ENCODE data around the gene OVOL2. TPM values are rescaled to one million over a fixed set of nuclear protein-coding genes. Genes with fewer than 3 reads are reported as not detected.
"Not testable (repeated sequence)": the region's sequence is repeated elsewhere in the genome, so short reads cannot be mapped to it uniquely, and the experiment has no call there.

The OVOL2 gene
- total RNA-seq, result 0.62 TPM

DNA sequence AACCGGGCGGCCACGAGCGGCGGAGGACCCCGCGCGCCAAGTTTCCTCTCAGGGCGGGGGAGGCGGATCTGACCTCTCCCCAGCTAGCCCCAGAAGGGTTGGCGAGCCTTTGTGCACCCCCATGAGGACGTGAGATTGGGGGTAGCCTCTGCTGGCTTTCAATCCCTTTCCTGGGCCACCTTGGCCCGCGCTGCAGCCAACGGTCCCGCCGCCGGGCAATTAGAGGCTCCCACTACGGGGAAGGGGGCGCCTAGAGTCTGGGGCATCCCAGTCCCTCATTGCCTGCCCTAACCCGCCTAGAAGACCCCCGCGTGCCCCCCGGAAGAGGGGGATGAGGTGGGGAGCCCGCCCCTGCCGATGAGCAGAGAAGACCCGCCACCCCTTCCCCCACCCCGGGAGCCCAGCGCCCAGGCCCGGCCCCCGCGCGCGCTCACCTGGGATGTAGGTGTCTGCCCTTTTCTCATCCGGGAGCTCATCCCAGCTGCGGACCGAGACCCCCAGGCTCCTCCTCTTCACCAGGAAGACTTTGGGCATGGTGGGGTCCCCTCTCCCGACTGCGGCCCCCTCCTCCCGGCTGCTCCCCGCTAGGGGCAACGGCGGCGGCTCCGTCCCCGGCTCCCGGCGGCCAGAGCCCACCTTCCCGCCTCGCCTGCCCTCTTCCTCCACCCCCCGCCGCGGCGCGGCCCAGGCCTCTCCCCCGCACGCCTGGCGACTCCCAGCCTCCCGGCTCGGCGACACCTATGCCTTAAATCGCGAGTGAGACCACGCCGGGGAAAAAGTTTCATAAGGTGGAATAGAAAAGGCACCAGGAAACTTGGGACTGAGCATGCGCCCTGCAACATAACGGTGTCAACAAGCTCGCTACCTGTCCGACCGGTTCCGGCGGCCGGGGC is at the start of gene OVOL2:
OVOL2 (minus strand) TSS at position 816 of the 893 bp plus-strand sequence; CDS start at position 534, 282 bp downstream.
- no peak for DNase-seq

DNA sequence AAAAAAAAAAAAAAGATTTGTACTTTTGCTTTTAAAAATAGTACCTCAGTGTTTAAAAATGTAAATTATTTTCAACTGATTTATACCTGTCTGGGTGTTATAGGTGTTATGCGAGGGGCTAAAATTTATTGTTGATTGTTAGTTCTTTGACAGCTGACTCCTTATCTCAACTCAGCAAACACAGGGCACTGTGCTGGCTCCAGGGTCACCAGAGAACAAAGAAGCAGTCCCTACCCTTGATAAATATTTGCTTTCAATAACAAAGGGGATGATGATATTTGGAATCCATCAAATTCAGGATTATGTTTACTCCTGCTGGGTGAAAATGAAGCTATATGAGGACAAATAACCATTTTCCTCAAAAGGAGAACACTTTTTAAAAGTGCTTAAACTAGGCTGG is 45.8 kb upstream of the OVOL2 start:
- DNase-seq, result no peak

DNA sequence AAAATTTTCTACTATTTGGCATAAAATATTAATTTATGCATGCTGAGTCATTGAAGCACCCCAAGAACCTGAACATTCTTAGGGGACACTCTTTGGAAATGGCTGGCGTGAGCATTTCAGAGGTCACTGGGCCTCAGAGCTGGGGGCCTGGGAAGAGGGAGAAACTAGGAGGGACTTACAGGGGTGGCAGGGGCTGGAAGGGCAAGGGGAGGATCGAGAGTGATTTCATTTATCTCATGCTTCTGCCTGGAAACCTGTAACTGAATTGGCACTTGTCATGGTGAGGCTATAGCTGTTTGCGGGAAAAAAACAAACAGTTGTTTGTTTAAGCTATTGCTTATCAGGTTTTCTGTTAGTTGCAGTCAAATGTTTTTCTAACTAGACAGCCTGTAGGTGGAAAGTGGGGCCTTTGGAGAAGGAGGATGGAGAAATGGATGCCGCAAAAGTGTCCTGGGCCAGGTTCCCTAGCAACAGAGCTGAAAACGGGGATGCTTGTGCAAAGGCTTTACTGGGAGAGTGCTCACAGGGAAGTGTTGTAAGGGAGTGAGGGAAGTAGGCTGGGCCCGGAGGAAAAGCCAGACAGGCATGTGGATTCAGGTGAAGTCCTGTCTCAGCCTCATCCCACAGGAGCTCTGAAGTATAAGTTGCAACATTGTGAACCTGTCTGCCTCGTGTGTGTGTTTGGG is 43.6 kb upstream of the OVOL2 start:
- no peak for DNase-seq

GRCh38 chr20:18100569-18100968 is 42.9 kb upstream of the OVOL2 start:
- DNase-seq, result not testable (repeated sequence)

DNA sequence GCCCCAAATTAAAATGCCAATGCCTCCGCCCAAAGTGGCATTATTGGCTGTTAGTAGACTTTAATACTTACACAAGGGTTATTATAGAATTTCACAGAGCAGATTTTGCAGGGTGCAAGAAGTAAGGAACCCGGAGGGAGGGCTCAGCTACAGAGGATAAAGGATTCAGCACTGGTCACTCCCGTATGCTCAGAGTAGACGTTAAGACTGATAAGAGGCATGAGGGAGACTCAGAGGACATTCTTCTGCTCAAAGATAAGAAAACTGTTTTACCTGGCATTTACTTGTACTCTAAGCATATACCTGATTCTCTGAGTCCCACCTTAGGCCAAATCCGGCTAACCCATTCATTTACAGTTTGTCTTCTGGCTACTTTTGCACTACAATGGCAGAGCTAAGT is 36.5 kb upstream of the OVOL2 start:
- no peak for DNase-seq

- DNase-seq, result no peak
Measured at GRCh38 chr20:18093388-18093787, 35.7 kb upstream of the OVOL2 start.

DNA sequence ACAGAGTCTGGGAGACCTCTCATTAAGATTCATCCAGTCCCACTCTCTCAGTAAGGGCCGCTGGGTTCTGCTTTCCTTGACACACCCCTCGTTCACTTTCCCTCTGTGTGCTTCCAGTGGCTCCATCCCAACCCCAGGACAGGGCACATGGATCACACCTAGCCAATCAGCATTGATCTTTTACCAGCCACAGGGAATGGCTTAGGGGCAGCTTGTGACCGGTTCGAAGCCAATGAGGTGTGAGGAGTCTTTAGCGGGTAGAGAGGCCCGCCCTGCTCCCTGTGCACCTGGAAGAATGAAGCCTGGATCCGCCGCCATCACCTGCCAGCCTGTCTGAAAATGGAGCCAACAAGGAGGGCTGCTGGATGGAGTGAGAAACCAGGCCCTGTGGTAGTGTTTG is 35.2 kb upstream of the OVOL2 start:
- no peak for DNase-seq

DNA sequence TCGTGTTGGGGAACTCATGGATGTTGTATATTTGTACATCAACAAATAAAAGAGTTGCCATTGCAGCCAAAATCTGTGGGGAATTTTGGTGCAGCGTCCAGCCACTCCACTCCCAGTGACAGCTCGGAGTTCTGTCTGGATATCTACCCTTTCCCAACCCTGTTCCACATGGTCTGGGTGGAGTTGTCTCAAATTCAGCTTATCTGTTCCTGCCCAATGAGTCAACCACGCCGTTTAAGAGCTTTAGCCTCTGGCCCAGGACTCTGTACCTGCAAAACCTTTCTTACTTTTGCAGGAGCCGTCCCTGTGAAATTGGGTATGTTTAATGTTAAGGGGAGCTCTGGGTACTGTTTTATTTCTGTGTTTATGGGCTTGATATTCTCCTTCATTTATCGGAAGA is 33.9 kb upstream of the OVOL2 start:
- DNase-seq, result no peak

DNA sequence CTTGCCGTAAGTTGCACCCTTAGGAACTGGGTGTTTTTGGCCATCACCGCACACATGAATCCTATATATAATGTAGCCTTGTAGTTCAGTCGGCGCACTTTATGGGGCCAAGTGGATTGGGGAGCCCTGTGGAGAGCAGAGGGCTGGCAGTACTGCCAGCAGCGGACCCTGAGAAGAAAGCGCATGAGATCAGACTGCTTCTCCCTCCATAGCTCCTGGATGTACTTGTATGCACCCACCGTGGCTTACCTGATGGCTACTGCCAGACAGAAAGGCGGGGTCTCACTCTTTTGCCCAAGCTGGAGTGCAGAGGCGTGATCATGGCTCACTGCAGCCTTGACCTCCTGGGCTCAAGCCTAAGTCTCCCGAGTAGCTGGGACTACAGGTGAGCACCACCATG is 32.8 kb upstream of the OVOL2 start:
- no peak for DNase-seq

GRCh38 chr20:18090044-18090443 is 32.3 kb upstream of the OVOL2 start:
- no peak for DNase-seq

DNA sequence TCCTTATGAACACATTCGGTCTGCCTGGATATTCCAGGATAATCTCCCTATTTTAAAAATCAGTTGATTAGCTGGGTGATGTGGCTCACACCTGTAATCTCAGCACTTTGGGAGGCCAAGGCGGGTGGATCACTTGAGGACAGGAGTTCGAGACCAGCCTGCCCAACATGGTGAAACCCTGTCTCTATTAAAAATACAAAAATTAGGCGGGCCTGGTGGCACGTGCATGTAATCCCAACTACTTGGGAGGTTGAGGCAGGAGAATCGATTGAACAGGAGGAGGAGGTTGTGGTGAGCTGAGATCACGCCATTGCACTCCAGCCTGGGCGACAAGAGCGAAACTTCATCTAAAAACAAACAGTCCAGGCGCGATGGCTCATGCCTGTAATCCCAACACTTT is 31.1 kb upstream of the OVOL2 start:
- not testable (repeated sequence) for DNase-seq

GRCh38 chr20:18088298-18088697 is 30.6 kb upstream of the OVOL2 start:
- DNase-seq, result not testable (repeated sequence)

DNA sequence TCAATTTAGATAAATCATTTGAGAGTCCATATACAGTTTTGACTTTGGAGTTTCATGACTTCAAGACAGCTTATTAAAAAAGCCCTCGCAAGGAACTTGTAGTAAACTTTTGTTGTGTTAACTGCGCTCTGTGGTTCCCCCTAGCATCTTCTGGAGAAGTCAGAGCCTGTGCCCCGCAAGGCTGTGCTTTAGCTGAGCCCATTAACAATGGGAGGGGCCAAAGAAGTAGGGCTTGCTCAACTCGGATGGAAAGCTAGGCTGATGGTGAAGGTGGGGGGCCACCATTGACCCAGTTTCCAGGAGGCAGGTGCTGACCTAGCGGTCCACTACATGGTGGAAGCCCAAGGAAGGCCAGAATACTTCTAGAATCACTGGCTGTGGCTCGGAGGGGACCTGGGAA is 29.3 kb upstream of the OVOL2 start:
- no peak for DNase-seq

DNA sequence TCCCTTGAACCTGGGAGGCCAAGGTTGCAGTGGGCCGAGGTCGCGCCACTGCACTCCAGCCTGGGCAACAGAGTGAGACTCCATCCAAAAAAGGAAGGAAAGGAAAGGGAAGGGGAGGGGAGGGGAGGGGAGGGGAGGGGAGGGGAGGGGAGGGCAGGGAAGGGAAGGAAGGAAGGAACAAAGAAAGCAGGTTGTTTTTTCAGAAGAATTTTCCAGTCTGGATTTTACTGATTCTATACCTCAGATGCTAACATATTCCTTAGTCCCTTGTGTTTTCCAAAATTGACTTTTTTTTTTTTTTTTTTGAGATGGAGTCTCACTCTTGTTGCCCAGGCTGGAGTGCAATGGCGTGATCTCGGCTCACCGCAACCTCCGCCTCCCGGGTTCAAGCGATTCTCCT is 23.1 kb upstream of the OVOL2 start:
- not testable (repeated sequence) for DNase-seq

DNA sequence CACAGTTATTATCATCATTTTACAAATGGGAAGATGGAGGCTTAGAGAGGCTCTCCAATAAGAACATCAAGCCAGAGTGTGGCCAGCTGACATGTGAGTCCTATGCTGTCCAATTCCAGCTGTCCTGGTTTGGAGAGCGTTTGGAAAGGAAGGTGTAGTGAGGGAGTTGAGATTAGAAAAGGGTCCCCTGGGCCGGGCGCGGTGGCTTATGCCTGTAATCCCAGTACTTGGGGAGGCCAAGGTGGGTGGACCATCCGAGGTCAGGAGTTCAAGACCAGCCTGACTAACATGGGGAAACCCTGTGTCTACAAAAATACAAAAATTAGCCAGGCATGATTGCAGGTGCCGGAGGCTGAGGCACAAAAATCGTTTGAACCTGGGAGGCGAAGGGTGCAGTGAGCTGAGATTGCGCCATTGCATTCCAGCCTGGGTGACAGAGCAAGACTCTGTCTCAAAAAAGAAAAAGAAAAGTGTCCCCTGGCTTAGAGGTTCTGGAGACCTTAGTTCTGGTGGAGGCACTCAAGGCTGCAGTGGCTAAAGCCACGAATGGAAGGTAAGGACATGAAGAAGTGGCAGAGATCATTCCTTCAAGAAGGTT is 22.1 kb upstream of the OVOL2 start:
- DNase-seq, result no peak

- DNase-seq, result no peak
Measured at GRCh38 chr20:18077157-18077556, 19.4 kb upstream of the OVOL2 start.

GRCh38 chr20:18072532-18072931 is 14.8 kb upstream of the OVOL2 start:
- DNase-seq, result no peak

GRCh38 chr20:18066421-18067333 is 9.0 kb upstream of the OVOL2 start:
- DNase-seq, result no peak

- DNase-seq, result no peak
Measured at GRCh38 chr20:18063676-18064075, 6.0 kb upstream of the OVOL2 start.

DNA sequence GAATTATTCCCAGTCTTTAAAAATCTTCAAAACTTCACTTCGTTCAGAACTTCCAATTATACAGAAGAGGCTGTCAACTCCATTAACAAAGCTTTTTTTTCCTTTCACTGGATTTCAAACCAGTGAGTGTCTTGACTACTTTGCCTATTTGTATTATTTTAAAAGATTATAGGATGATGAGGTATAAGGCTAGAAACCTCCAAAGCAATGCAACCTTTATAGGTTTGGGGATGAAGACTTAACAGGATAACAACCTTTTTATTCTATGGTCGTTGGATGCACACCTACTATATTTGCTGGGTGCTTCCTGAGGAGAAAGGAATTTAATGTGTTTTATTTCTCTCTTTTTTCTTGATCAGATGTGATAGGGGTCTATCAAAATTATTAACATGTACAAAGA is 1.9 kb upstream of the OVOL2 start:
- no peak for DNase-seq

DNA sequence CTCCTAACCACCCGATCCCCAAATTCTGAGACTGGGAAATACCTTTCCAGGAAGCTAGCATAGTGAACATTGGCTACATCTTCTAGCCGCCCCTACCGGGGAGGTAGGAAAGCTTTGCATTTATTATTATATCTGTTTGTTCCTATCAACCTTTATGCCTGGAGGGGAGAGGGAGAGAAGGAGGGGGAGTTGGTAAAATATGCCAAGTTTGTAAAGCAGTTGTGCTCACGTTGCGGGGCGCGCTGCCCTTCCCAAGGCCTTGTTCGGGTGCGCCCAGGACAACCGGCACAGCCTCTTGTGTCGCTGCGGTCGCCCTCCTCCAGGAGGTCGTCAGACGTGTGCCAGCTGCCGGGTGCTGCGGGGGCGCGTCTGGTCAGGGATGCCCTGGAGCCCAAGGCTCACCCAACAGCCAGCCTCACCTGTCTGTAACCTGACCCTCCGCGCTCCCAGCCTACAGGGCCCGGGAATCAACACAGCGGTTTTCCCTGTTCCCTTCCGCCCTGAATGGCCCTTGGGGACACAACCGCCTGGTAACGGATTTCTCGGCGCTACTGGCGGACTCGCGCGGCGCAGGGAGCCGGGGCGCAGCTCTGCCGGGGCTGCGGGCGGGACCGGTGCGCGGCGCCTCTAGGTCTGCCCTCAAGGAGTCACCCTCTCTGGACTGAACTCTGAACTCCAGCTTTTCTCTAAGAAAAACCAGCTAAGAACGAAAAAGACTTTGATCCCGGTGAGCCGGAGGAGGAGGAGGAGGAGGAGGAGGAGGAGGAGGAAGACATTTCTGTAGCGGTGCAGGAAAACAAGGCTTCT is 1.1 kb upstream of the OVOL2 start:
- no peak for DNase-seq

All from occipital lobe (tissue), 2 donors.